ENCODE data around the gene HHIPL1. TPM values are rescaled to one million over a fixed set of nuclear protein-coding genes. Genes with fewer than 3 reads are reported as not detected.

Gene HHIPL1
- total RNA-seq, 2 experiments from 2014 or later, result 0.17 TPM

DNA sequence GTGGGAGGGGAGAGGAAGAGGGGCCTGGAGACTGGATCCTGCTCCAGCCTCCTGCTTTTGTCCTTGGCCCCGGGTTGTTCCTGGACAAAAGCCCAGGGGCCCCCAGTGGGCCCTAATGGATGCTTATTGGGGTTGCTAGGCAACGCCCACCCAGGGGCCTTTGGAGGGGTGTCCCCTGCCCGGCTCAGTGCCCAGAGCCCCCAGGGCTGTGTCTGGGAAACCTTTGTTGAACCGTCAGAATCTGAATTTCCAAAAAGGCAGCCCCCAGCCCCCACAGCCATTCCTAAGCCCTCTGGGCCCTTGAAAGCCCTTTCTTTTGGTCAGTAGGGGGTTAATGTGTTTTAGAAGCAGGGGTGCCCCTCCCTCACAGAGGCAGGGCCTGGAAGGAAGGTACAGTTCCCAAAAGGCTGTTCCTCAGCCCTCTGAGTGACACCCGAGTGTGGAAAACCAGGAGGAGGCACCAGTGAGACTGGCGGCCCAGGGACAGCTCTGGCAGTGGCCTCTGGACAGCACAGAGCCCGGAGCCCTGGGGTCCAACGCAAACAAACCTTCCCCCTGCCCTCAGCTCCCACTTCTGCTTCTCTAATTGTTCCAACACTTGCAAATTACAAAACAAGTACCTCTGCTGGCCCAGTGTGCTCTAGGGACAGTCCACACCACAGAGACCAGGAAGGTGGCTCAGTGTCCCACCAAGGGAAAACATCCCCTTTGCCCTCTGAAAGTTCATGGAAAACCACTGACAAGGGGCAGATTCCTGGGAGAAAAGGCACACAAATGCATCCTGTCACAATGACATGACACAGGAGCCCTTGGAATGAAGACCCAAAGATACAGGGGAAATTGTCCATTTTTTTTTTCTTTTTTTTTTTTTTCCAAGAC lies 19.4 kb downstream of the HHIPL1 start:
- no peaks in the 10 kb centered on the region for H3K4me1 Mint-ChIP-seq
- ATAC-seq (ENCODE audit: low read depth) (no peak), DNase-seq (no peak)
- H3K4me3 Mint-ChIP-seq, result no peak overlapping the region
- peaks cover 24% of the 10 kb centered on the region for H3K27me3 Mint-ChIP-seq
- H3K36me3 Mint-ChIP-seq, result no peaks in the 10 kb centered on the region
- H3K27ac Mint-ChIP-seq, result no peak overlapping the region
- POLR2A ChIA-PET, result no interaction called here
- H3K9me3 Mint-ChIP-seq, result no peaks in the 10 kb centered on the region

DNA sequence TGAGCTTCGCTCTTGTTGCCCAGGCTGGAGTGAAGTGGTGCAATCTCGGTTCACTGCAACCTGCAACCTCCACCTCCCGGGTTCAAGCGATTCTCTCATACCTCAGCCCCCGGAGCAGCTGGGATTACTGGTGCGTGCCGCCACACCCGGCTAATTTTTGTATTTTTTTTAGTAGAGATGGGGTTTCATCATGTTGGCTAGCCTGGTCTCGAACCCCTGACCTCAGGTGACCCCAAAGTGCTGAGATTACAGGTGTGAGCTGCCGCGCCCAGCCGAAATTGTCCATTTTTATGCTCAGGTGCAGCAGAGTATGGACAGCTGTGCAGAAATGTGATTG lies 20.0 kb downstream of the HHIPL1 start:
- Mint-ChIP-seq H3K4me1 (no peaks in the 10 kb centered on the region), H3K9me3 (no peaks in the 10 kb centered on the region), H3K36me3 (no peaks in the 10 kb centered on the region), H3K4me3 (no peak overlapping the region), H3K27me3 (peaks cover 24% of the 10 kb centered on the region), H3K27ac (no peak overlapping the region)
- DNase-seq (no peak), ATAC-seq (ENCODE audit: low read depth) (no peak)
- POLR2A ChIA-PET, result interaction anchor here (0.6 kb wide), 1 partner anchor 239 kb away, joined by 3 read pairs; no protein-coding TSS in a partner anchor

DNA sequence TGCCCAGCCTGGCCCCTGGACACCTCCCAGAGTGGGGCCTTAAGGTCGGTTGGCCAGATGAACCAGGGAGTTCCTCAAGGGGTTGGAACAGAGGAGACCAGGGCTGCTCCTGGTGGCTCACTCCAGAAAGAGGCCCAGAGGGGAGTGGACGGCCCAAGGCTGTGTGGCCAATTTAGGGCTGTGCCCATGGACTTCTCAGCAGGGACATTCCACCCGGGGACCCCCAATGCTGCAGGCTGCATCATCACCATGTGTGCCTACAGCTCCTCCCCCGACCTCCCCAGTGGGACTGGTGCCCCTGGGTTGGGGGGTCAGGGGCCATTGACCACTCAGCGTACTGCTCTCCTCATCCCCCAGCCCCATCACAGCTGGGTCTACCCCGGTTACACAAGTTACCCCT lies 21.6 kb downstream of the HHIPL1 start:
- no peaks in the 10 kb centered on the region for H3K4me1 Mint-ChIP-seq
- H3K27ac Mint-ChIP-seq, result no peak overlapping the region
- H3K36me3 Mint-ChIP-seq, result no peaks in the 10 kb centered on the region
- POLR2A ChIA-PET, result no interaction called here
- ATAC-seq (ENCODE audit: low read depth) (no peak), DNase-seq (no peak)
- no peaks in the 10 kb centered on the region for H3K9me3 Mint-ChIP-seq
- H3K27me3 Mint-ChIP-seq, result peaks cover 7% of the 10 kb centered on the region
- no peak overlapping the region for H3K4me3 Mint-ChIP-seq

DNA sequence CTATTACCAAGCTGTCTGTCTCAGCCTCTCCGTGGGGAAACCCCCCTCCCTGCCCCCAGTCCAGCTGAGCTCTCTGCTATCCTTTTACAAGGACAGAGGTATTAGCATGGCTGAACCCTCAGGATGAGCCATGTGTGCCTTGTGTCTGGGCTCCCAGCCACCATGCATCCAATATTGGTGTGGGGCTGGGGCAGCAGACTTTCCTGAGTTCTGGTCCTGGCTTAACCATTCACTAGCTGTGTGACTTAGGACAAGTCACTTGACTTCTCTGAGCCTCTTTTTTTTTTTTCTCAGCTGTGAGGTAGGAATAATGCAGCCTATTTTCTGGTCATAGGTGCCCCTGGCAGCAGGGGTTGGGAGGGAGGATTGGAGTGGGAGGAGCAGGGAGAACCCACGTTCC lies 22.1 kb downstream of the HHIPL1 start:
- Mint-ChIP-seq H3K9me3 (no peaks in the 10 kb centered on the region), H3K27ac (no peak overlapping the region), H3K36me3 (no peaks in the 10 kb centered on the region), H3K27me3 (peaks cover 4% of the 10 kb centered on the region), H3K4me3 (no peak overlapping the region), H3K4me1 (no peaks in the 10 kb centered on the region)
- ATAC-seq (ENCODE audit: low read depth), result no peak
- no peak for DNase-seq
- POLR2A ChIA-PET, result no interaction called here

DNA sequence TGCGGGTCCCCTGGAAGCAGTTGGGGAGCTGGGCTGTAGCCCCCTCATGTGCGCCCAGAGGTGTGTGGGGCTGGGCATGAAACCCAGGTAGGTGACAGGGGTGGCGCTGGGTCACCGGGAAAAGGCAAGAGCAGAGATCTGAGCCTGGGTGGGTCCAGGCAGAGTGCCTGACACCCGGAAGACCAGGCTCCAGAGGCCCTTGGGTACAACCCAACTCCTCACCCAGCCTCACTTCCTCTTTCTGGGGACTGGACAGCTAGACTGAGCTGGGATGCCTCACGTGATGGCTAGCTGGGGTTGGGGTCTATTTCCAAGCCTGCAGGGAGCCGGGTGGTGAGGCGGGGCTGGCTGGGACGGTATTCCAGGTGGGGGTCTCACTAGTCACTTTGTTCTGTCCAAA lies 22.9 kb downstream of the HHIPL1 start:
- no peak for DNase-seq
- Mint-ChIP-seq H3K9me3 (no peaks in the 10 kb centered on the region), H3K4me3 (no peak overlapping the region), H3K4me1 (no peaks in the 10 kb centered on the region), H3K27ac (no peak overlapping the region), H3K36me3 (no peaks in the 10 kb centered on the region), H3K27me3 (peaks cover 4% of the 10 kb centered on the region)
- POLR2A ChIA-PET, result no interaction called here
- ATAC-seq (ENCODE audit: low read depth), result no peak

DNA sequence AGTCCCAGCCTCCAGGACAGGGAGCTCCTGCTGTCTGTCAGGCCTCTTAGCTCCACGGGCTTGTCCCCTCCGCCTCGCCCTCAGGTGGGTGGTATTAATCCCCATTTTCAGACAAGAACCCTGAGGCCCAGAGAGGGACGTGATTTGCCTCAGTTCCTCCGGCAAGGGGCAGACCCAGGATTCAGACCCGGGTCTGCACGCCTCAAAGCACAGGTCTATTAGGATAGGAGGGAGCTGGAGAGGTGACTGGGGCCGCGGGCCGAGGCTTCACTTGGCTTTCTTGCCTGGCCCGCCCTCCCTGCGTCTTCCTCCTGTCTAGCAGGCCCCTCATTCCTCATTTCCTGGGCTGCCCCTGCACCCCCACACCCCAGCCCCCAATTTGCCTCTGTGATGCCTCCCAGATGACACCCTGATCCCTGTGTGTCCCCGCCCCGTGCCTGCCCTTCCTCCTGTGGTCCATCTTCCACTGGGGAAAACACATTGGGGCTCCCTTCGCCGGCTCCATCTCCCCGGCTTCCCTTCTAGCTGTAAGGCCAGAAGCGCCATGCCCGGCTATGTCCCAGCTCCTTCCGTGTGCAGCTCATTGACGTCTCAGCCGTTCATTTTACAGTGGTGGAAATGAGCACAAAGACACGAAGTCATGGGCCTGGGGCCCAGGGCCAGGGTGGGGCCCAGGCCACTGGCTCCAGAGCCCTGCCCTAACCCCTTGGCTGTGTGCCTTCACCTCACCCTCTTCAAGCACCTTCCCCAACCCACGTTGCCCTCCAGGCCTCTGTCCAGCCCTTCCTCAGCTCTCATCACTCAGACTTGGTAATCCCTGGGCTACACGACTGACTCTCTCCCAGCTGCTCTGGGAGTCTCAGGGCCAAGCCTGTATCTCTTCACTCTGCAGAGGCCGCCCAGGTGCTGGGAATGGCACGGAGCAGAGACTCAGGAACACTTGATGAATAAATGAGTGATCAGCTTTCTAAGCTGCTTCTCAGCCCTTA lies 23.7 kb downstream of the HHIPL1 start:
- no peaks in the 10 kb centered on the region for H3K9me3 Mint-ChIP-seq
- ATAC-seq (ENCODE audit: low read depth) (no peak), DNase-seq (no peak)
- POLR2A ChIA-PET, result no interaction called here
- no peak overlapping the region for H3K4me3 Mint-ChIP-seq
- no peaks in the 10 kb centered on the region for H3K36me3 Mint-ChIP-seq
- H3K4me1 Mint-ChIP-seq, result no peaks in the 10 kb centered on the region
- H3K27me3 Mint-ChIP-seq, result peaks cover 2% of the 10 kb centered on the region
- H3K27ac Mint-ChIP-seq, result no peak overlapping the region

DNA sequence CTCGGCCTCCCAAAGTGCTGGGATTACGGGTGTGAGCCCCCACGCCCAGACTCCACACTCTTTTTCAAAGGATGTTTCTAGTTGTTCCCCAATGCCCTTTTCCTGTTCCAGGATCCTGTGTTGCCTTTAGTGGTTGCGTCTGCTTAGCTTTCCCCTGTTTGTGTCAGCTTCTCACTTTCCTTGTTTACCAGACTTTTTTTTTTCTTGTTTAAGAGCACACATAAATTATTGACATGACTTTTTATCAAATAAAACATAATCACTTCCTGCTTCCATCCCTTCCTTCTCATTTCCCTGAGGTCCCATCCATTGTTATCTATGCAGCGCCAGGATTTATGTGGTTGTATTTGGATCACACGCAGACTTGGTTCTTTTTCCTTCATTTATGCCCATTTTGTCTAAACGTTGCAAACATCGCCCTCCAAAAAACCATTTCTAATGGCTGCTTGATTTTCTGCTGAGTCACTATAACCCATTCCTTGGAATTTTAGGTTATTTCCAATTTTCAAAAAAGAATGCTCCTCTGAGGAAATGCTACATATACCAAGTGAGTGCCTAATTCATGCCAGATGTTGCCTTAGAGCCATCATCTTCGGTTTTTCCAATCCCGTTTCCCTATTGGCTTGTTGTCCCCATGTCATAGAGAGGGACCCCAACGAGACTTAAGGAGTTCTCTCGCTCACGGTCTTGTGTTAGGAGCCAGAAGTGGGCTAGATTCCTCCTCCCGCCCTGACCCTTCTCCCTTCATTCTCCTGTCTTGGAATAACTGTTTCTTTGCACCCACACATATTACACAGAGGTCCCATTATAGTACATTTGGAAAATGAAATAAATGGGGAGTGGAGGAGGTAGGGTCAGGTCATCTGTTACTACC lies 25.7 kb downstream of the HHIPL1 start:
- peaks cover 2% of the 10 kb centered on the region for H3K27me3 Mint-ChIP-seq
- no peaks in the 10 kb centered on the region for H3K4me1 Mint-ChIP-seq
- DNase-seq (no peak), ATAC-seq (ENCODE audit: low read depth) (no peak)
- no peaks in the 10 kb centered on the region for H3K9me3 Mint-ChIP-seq
- POLR2A ChIA-PET, result no interaction called here
- no peak overlapping the region for H3K27ac Mint-ChIP-seq
- no peaks in the 10 kb centered on the region for H3K36me3 Mint-ChIP-seq
- no peak overlapping the region for H3K4me3 Mint-ChIP-seq

DNA sequence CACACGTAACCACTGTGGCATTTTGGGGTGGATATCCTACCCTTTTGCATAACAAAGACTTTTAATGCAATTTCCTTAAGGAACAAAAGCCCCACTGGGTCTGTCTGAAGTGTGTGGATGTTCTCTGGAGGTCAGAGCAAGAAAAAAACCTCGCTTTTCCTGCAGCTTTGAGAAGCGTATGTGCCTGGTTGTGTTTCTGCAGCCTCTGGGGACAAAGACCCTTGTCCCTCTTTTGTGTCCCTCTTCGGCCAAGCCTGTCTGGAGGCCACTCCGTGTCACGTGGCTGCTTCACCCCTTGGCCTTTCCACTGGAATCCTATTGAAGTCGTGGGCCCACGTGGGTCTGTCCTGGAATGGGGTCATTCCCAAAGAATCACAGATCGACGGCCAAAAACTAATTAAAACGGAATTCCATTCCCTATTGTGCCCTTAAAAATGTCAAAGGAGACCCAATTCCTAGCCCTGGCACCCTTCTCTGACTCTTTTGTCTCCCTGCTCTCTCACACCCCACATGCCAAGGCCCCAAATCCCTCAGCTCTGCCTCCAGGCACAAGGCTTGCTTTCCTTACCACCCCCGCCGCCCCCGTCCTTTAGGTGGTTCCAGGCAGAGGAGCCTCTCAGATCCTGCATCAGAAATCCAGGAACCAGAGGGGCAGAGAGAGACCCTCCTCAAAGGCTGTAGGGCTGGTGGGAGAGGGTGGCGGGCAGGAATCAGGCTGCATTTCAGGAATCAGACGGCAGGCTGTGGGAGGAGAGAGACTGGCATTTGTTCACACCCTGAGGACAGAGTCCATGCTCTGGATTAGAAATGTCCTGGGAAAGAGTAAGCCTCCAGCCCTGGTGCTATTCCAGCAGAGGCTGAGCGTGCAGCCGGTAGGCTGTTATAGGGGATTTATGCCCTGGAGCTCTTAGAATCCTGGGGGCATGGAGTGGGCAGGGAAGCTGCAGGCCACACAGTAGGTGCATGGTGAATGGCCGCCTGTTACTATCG lies 26.6 kb downstream of the HHIPL1 start:
- H3K27ac Mint-ChIP-seq, result no peak overlapping the region
- H3K4me1 Mint-ChIP-seq, result peaks cover under 1% of the 10 kb centered on the region
- peaks cover 2% of the 10 kb centered on the region for H3K27me3 Mint-ChIP-seq
- no peaks in the 10 kb centered on the region for H3K9me3 Mint-ChIP-seq
- H3K36me3 Mint-ChIP-seq, result no peaks in the 10 kb centered on the region
- POLR2A ChIA-PET, result no interaction called here
- ATAC-seq (ENCODE audit: low read depth) (no peak), DNase-seq (no peak)
- no peak overlapping the region for H3K4me3 Mint-ChIP-seq

DNA sequence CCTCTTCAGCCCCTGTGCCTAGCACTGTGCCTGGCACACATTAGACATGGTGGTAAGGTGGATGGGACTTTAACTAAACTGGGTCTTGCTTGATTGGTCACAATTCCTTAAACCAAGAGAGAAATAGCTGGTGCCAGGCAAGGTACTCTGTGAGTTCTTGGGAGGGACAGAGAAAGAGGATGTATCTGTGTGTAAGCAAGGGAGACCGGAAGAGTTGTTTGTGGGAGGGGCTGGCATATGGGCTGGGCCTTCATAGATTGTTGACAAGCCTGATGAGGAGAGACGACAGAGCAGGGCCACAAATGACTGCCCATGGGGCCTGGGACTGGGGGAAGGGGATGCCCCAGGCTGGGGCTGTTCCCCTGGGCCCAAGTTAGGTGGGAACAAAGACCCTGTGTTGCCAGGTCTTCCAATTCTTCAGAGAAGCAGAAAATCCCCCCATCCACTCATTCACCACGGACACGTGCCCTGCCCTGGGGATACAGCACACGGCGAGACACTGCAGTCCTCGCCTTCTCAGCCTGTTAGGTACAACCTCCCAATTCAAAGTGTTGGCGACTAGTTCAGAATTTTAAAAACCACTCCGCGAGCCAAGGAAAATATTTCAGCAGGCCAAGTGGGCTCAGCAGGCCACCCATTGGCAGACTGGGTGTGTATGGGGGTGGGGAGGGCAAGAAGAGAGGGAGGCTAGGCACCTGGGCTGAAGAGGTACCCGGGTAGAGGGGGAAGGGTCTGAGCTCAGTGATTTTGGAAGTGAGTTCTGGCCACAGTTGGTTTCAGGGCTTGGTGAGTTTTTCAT lies 27.8 kb downstream of the HHIPL1 start:
- no peaks in the 10 kb centered on the region for H3K36me3 Mint-ChIP-seq
- peaks cover 3% of the 10 kb centered on the region for H3K4me1 Mint-ChIP-seq
- POLR2A ChIA-PET, result interaction anchor here (0.7 kb wide), 1 partner anchor 11 kb away, joined by 3 read pairs; the partner anchor contains the start of gene CYP46A1
- DNase-seq (no peak), ATAC-seq (ENCODE audit: low read depth) (peak; percentile 85)
- peaks cover 2% of the 10 kb centered on the region for H3K27me3 Mint-ChIP-seq
- peak overlapping the region; percentile 28 for H3K27ac Mint-ChIP-seq
- H3K9me3 Mint-ChIP-seq, result no peaks in the 10 kb centered on the region
- H3K4me3 Mint-ChIP-seq, result no peak overlapping the region

DNA sequence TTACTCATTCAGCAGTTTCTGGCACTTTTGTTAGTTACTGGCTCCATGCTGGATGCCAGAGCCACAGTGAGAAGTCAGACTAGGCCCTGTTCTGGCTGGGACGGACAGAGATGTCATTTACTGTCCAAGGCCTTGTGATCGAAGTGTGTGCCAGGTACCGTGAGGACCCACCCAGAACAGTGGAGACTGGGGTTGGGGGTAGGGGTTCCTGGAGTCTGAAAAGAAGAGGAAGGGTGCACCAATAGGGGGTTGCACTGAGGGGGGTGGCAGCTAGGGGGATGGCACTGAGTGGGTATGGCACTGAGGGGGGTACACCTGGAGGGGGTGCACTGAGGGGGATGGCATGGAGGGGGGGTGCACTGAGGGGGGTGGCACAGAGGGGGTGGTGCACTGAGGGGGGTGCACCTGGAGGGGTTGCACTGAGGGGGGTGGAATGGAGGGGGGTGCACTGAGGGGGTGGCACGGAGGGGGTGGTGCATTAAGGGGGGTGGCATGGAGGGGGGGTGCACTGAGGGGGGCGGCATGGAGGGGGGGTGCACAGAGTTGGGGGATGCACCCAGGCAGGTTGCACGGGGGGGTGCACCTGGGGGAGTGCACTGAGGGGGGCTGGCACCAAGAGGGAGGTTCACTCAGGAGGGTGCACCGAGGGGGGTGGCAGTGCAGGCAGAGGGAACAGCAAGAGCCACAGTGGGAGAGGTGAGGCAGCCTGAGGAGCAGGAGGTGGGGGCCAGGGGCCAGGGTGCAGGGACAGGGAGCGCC lies 28.6 kb downstream of the HHIPL1 start:
- no peaks in the 10 kb centered on the region for H3K36me3 Mint-ChIP-seq
- DNase-seq, result no peak
- peaks cover 2% of the 10 kb centered on the region for H3K27me3 Mint-ChIP-seq
- H3K27ac Mint-ChIP-seq, result no peak overlapping the region
- POLR2A ChIA-PET, result no interaction called here
- H3K4me1 Mint-ChIP-seq, result peaks cover 3% of the 10 kb centered on the region
- H3K9me3 Mint-ChIP-seq, result peaks cover 2% of the 10 kb centered on the region
- no peak overlapping the region for H3K4me3 Mint-ChIP-seq
- ATAC-seq (ENCODE audit: low read depth), result no peak

DNA sequence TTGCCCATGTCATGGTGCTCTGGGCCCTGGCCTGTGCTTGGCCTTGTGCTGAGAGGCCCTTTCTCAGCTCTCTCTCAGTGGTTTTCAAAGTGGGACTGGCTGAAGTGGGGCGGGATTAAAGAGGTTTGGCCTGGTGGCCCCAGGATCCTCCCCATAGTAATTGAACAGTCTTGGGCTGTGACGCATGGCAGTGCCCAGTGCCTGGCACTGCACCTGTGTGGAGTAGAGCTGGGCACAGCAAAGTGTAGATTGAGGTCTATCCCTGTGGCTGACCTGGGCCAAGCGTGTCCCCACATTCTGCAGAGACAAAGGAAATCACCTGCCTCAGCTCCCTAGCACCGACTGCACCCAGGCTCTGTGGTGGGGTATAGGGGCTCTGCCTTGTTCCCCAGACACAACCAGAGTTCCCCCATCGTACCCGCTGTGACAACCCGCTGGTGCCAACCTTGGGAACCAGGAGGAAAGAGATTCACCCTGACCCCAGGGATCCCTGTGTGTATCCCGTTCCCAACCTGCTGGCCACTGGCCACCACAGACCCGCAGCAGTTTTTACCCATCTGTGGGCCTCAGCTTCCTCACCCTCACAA lies 29.2 kb downstream of the HHIPL1 start:
- Mint-ChIP-seq H3K27ac (no peak overlapping the region), H3K4me3 (no peak overlapping the region), H3K27me3 (peaks cover 2% of the 10 kb centered on the region), H3K9me3 (peaks cover 5% of the 10 kb centered on the region), H3K4me1 (peaks cover 3% of the 10 kb centered on the region), H3K36me3 (no peaks in the 10 kb centered on the region)
- POLR2A ChIA-PET, result no interaction called here
- DNase-seq, result no peak
- no peak for ATAC-seq (ENCODE audit: low read depth)
